GM04504 (cell line): ENCODE measurements around the gene CASK.

Experiments
- DNase-seq: peaks from one replicate; pipeline ENCODE4 v3.0.0-alpha.2; 2012; ENCODE audit warnings: low read depth

The CASK gene

GRCh38 chrX:41909068-41909467, 14.3 kb downstream of the CASK start:
- no peak for DNase-seq

DNA sequence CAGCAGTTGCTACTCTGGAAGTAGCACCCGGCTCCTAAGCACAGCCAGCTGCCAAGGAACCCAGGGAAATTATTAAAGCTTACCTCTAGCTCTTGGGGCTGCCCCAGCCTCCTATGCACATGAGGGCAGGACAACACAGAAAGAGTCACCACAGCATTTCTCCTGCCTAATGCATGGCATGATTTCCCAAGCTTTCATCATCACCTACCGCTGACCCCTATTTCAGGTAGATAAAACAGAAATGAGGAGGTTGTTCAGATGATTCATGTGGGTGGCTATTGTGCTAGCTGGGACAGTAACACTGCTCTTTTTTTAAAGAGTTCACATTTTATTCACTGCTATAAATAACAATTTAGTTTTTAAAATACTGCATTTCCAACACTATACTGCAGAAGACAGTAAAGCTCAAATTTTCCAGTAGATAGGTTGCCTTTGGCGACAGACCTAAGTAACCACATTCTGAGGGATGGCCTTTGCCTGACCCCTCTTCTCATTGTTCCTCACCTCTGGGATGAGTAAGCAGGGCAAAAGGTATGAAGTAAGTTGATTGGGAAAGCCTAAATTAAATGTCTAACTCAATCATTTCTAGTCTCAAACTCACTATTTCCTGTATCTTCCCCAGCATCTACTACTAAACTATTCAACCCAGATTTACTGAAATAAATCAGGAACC, 16.7 kb downstream of the CASK start:
- no peak for DNase-seq

- DNase-seq, result no peak
Measured at GRCh38 chrX:41903544-41903943, 19.8 kb downstream of the CASK start.

GRCh38 chrX:41900321-41900720, 23.0 kb downstream of the CASK start:
- no peak for DNase-seq

GRCh38 chrX:41895826-41896225, 27.5 kb downstream of the CASK start:
- DNase-seq, result no peak

GRCh38 chrX:41890026-41890423, 33.3 kb downstream of the CASK start:
- no peak for DNase-seq

DNA sequence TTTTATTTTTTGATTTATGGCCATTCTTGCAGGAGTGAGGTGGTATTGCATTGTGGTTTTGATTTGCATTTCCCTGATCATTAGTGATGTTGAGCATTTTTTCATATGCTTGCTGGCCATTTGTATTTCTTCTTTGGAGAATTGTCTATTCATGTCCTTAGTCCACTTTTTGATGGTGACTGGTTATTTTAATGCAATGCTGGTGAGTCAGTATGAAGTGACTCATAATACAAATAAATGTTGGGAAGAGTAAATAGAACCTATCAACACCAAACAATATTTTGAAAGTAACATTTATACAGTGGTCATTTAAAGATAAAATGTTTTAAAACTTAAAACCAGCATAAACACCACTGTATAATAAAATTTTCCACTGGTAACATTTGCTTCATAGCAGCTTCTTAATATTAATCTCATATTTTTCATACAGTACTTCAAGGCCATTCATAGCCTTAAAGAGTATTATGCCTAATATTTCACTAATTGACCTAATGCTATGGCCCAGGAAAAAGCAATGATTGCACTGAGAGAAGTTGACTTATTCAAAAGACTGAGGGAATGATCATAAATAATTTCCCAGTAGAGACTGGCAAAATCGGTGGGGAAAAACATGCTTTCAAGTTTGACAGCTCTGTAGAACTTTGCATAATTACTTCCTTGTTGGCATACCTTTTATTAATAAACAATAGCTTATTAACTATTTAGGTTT, 33.9 kb downstream of the CASK start:
- no peak for DNase-seq

DNA sequence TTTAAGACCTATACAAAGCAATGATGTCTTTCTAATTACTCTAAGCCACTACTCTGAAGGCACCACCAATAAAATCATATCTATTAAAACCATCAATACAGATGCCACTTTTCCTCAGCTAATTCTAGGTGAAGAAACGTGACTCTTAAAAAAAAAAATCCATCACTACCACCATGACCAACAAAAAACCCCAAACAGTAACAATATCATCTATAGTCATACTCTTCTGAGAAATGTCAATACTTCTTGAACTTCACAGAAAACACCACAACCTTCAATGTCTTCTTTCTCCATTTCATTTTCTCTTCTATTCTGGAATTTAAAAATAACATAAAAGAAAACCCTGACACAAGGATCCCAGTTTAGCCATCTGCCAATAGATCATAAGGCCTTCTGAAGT, 35.7 kb downstream of the CASK start:
- DNase-seq, result no peak

- no peak for DNase-seq
Measured at GRCh38 chrX:41885724-41886123, 37.6 kb downstream of the CASK start.

DNA sequence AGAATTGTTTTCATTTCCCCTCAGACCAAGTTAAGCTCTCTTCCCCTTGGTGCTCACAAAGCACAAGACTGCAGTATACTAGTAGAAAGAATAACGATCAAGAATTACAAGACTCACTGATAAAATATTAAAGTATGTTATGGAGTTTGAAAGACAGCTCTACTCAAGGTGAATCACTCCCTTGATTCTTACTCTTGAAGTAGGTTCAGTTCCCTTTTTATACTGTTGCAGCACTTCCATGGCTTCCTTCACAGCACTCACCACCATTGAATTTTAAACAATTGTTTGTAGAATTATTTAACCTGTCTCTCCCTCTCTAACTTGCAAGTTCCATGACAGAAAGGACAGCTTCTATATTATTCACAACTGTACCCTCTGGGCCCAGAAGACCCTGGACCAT, 42.2 kb downstream of the CASK start:
- no peak for DNase-seq

DNA sequence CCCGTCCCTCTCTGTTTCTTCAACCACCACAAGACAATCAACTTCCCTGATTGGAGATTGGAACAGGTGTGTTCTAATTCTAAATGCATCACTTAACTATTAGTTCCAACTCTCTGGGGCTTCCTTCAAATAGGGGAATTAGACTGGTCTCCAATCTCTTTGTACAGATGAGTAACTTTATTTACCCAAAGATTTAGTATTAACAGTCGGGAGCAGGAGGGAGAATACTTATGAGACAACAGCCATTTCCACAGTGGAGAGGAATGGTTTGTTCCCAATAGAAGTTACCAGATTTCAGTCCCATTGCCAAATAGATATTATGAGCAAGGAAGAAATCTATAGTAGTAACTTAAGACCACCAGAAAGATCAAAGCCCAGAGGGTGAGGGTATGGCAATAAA, 46.2 kb downstream of the CASK start:
- DNase-seq, result no peak

- DNase-seq, result no peak
Measured at GRCh38 chrX:41875142-41875541, 48.2 kb downstream of the CASK start.

- no peak for DNase-seq
Measured at GRCh38 chrX:41870719-41871151, 52.6 kb downstream of the CASK start.

DNA sequence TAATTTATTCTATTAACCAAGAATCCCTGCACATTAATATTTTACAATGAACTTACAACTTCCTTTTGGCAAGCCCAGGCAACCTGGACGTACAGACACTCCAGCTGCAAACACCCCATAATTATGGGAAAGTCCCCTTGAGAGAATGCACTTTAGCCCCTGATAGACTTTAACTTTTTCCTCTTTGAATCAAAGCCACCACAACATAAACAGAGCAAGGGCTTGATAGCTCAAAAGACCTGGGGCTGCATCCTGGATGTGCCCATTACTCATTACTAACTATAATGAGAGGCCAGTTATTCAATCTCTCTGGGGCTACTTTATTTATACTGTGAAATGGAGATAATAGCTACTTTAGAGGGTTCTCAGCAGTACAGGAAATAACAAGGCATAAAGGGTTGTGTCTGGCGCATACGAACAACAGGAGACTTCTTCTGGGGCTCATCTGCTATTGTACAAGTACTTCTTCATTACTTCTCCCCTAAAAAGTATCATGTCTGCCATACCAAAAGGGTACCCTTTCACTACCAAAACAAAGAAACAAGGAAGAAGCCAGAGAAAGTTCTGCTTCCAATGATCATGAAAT, 54.9 kb downstream of the CASK start:
- no peak for DNase-seq

- DNase-seq, result no peak
Measured at GRCh38 chrX:41863343-41864203, 59.8 kb downstream of the CASK start.

DNA sequence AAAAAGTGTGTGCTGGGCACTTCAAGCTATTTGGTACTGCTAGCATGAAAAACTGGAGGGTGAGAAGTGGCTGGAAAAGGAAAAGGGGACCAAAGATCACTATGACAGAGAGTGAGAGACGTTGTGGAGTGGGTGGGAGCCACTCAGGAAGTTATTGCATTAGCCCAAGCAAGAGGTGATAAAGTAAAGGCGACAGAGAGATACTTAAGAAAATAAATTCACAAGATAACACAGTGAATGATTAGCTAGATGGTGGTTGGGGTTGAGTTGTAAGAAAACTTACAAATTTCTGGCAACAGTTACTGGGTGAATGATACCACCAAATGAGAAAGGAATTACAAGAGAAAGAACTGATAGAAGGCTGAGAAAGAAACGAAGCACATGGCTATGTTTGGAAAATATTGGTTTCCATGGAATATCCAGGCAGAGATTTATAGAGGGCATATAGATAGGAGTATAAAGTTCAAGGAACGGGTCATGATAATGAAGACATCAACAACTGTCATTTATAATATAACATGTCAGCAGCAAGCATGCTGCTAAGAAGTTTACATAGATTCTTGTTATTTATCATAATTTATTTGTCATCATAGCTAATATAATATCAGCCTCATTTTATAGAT, 60.7 kb downstream of the CASK start:
- DNase-seq, result no peak

DNA sequence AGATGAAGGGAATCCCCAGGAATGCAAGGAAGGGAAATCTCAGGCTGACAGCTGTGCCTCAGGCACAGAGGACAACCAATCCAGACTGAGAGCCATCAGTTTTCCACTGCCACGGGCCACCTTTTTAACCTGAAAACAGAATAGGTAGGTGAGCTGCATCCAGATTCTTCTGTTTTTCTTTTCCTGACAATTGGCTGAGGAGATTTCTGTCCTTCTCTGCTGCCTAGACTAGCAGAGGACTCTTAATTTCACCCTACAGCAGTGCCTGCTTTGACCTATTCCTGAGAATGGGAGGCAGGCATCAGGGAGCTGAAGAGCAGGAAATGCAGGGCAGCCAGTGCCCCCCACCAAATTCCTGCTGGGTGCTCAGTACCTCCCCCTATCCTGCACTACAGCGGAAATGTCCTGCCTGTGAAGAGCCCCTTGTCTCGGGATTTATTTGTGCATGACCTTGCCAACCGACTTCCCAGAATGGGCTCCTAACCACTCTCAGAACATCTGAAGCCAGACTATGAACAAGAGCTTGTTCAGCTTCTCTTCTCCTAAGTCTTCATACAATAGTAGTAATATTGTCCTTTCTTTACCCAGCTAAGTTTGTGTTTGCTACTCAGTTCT, 65.1 kb downstream of the CASK start:
- DNase-seq, result no peak

DNA sequence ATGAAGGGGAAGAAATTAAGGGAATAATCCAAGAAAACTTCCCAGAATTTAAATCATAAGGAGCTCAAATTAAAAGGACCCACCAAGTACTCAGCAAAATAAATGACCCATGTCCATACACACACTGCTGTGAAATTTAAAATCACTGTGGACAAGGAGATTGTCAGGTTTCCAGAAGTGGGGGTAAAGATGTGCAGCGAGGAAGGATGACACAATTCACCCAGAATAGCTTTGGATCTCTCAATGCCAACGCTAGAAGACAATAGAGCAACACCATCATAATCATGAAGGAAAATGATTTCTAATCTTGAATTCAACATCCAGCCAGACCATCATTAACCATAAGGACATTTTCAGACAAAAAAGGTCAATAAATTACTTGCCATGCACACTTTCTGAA, 65.7 kb downstream of the CASK start:
- DNase-seq, result no peak

DNA sequence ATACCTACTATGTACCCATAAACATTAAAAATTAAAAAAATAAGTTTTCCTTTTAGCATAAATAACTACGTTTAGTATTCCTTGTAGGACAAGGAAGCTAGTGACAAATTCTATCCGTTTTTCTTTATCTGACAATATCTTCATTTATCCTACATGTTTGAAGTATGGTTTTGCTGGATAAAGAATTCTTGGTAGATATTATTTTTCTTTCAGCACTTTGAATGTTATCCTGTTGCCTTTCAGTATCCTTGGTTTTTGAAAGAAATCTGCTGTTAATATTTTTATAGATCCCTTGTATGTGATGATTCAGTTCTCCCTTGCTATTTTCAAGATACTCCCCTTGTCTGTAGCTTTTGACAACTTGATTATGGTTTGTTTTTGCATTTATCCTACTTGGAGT, 76.6 kb downstream of the CASK start:
- no peak for DNase-seq

GRCh38 chrX:41837270-41837944, 85.9 kb downstream of the CASK start:
- no peak for DNase-seq

GRCh38 chrX:41828826-41829225, 94.5 kb downstream of the CASK start:
- no peak for DNase-seq
